GM18861 (cell line): Measurements from ENCODE around the gene TMED6.
"Not testable (repeated sequence)": the region's sequence is repeated elsewhere in the genome, so short reads cannot be mapped to it uniquely, and the experiment has no call there.

Experiments used
- ATAC-seq: cut with Tn5 transposase; IDR thresholded peaks from one replicate; pipeline ENCODE4 v1.9.1; 2021; ENCODE audit not compliant: unreplicated experiment

Gene TMED6

GRCh38 chr16:69363281-69363717, 11.7 kb upstream of the TMED6 start:
- no peak for ATAC-seq

DNA sequence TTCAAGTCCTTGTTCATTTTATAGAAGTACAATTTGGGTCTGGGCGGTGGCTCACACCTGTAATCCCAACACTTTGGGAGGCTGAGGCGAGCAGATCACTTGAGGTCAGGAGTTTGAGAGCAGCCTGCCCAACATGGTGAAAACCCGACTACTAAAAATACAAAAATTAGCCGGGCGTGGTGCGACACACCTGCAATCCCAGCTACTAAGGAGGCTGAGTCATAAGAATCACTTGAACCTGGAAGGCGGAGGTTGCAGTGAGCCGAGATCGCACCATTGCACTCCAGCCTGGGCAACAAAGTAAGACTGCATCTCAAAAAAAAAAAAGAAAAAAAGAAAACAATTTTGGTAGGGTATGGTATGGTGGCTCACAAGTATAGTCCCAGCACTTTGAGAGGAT, 8.5 kb upstream of the TMED6 start:
- ATAC-seq, result not testable (repeated sequence)

- no peak for ATAC-seq
These were observed 951 bp downstream of the TMED6 start for GRCh38 chr16:69350536-69351133.

DNA sequence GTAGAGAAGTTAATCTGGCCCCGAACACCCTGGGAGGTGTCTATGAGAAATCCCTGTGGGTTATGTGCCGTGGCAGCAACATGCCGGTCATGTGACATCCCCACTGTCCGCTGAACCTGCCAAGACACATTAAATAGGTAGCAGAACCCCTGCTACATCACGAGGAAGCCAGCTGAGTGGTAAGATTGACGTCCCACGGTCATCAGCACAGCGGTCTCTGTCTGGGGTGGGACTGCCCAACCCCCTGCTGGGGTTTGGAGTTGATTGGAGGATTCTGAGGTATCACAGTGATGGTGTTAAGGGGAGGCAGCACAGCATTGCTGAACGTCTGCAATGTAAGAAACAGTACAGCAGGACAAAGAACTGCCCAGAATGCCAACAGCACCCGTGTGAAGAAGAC, 2.0 kb downstream of the TMED6 start:
- no peak for ATAC-seq

GRCh38 chr16:69348222-69348621, 3.4 kb downstream of the TMED6 start:
- no peak for ATAC-seq

- no peak for ATAC-seq
These were observed 4.9 kb downstream of the TMED6 start for GRCh38 chr16:69346683-69347082.

DNA sequence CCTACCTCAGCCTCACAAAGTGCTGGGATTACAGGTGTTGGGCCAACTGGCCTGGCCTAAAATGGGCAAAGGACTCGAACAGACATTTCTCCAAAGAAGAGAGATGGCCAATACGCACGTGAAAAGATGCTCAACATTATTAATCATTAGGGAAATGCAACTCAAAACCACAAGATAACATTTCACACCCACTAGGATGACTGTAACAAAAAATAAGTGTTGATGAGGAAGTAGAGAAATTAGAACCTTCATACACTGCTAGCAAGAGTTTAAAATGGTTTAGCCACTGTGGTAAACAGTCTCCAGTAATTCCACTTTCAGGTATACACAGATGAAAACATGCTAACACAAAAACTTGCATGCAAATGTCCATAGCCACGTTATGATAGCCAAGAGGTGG, 5.7 kb downstream of the TMED6 start:
- ATAC-seq, result no peak

- no peak for ATAC-seq
These were observed 7.4 kb downstream of the TMED6 start for GRCh38 chr16:69344171-69344570.

GRCh38 chr16:69340095-69340644, 11.4 kb downstream of the TMED6 start:
- ATAC-seq, result no peak

- ATAC-seq, result peak; percentile 75
These were observed 12.1 kb downstream of the TMED6 start, which contains the start of the genes COG8 and NIP7 for GRCh38 chr16:69339289-69340094. TSS of gene COG8 (minus strand) at chr16:69339564. CDS start at chr16:69339552, 12 bp downstream. TSS of gene NIP7 (plus strand) at chr16:69339772. CDS start at chr16:69339830, 58 bp downstream.

GRCh38 chr16:69338557-69339288, 12.9 kb downstream of the TMED6 start:
- ATAC-seq, result no peak

- no peak for ATAC-seq
These were observed 16.9 kb downstream of the TMED6 start for GRCh38 chr16:69334696-69335095.

DNA sequence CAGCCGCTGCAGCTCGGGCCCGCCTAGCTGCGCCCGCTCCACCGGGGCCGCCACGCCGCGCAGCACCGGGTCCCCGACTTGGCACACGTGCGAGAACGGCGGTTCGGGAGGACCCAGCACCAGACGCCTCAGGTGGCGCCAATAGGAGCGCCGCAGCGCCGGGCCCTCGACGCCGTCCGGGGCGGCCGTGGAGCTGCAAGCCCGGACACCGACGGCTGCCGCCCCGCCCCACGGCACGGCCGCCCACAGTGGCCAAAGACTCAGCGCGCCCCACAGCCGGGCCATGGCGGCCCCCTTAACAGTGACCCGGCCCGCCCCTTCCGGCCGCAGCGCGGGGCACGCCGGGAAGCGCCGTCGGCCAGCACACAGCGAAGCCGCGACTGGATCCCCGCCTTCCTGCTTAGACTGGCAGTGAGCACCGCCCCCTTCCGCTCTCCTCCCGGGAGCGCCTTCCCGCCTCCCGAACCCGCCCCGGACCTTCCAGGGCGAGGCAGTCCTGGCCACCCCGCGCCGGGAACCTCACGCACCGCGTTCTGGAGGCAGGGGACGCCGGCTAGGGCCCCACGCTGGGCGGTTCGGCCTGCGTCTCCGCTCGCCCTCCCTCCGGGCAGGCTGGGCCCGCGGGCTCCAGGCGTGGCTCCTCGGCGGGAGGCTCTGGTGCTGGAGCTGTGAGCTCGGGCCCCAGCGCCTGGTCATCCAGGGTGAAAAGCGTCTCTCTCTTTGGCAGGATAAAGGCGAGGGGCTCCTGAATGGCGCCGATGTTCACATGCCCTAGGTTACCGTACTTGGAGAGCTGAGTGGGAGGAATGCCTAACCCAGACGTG, 21.1 kb downstream of the TMED6 start, which contains the start of gene PDF:
TSS of gene PDF (minus strand) at position 303 of the 824 bp plus-strand sequence. CDS start at position 285, 18 bp downstream.
- peak; percentile 85 for ATAC-seq

GRCh38 chr16:69329369-69330285, 22.0 kb downstream of the TMED6 start:
- no peak for ATAC-seq

GRCh38 chr16:69328854-69329316, 22.7 kb downstream of the TMED6 start:
- no peak for ATAC-seq

- no peak for ATAC-seq
These were observed 23.8 kb downstream of the TMED6 start for GRCh38 chr16:69327585-69328310.

- no peak for ATAC-seq
These were observed 25.3 kb downstream of the TMED6 start for GRCh38 chr16:69326172-69326873.

GRCh38 chr16:69325784-69326171, 25.8 kb downstream of the TMED6 start:
- no peak for ATAC-seq
